ENCODE measurements around the gene NCAPH2.

DNA sequence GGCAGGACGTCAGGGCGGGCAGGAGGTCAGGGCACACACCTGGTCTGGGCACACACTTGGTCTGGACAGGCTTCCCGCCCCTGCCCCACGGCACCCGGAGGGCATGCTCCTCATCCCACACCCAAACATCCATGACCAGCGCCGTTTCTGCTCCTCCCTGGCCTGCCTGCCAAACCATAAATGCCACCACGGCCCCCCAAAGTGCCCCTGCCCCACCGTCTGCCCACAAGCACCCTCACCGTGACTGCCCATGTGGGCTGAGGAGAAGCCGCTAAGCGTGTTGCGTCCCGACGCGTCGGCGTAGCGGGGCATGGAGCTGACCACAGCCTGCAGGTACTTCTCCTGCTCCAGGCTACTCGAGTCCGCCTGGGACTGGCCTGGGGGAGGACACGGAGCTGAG is 49.0 kb upstream of the NCAPH2 start:
- TF ChIP-seq POLR2AphosphoS5 (IDR thresholded peaks at IDR 0.05; ENCODE audit: borderline replicate concordance, low read depth, low read length): no peak
- TF ChIP-seq EZH2 (IDR thresholded peaks at IDR 0.05): no peak
- TF ChIP-seq FOXP2 (optimal IDR thresholded peaks at IDR 0.05; ENCODE audit: control extremely low read depth, extremely low read length, insufficient read depth): no peak

Measured in SK-N-MC (cell line).